HCT116 (cell line): ENCODE results near the gene SARS1.

Experiments
- CBX3 ChIP-seq: IDR thresholded peaks from 2 replicates; pipeline ENCODE4 v1.6.1; 2012; ENCODE audit warnings: low read depth
- CTCF ChIP-seq, 3 experiments: fragments of 200-600 bp in 1 of 3; sonication (generic) in 1 of 3; IDR thresholded peaks in 2 of 3; conservative IDR thresholded peaks in 1 of 3; 2 replicates each; pipeline ENCODE4 v1.5.1; 2012 to 2017; ENCODE audit warnings: low read depth in 2 of 3, low read length in 2 of 3, antibody characterized with exemption in 1 of 3, borderline replicate concordance in 1 of 3, control low read depth in 1 of 3, mild to moderate bottlenecking in 1 of 3, mixed read lengths in 1 of 3, mixed run types in 1 of 3, moderate library complexity in 1 of 3; ENCODE audit not compliant: insufficient read depth in 1 of 3
- ELF1 ChIP-seq: IDR thresholded peaks from 2 replicates; pipeline ENCODE4 v1.6.1; 2012; ENCODE audit warnings: low read depth, borderline replicate concordance
- EZH2phosphoT487 ChIP-seq: fragments of 200-600 bp; IDR thresholded peaks from 2 replicates; pipeline ENCODE4 v1.6.1; 2018; ENCODE audit warnings: antibody characterized with exemption, borderline replicate concordance
- FOSL1 ChIP-seq: IDR thresholded peaks from 2 replicates; pipeline ENCODE4 v1.6.1; 2012; ENCODE audit warnings: low read depth
- JUND ChIP-seq: IDR thresholded peaks from 2 replicates; pipeline ENCODE4 v1.6.1; 2012
- MAX ChIP-seq: IDR thresholded peaks from 2 replicates; pipeline ENCODE4 v1.6.1; 2012
- POLR2A ChIP-seq: IDR thresholded peaks from 2 replicates; pipeline ENCODE4 v1.7.0; 2011; ENCODE audit warnings: borderline replicate concordance; ENCODE audit not compliant: insufficient read depth, insufficient read length; ENCODE audit errors: extremely low read depth
- POLR2AphosphoS5 ChIP-seq: IDR thresholded peaks from 2 replicates; pipeline ENCODE4 v1.6.1; 2011; ENCODE audit warnings: mild to moderate bottlenecking, low read depth, low read length, moderate library complexity
- RAD21 ChIP-seq: IDR thresholded peaks from 2 replicates; pipeline ENCODE4 v1.6.1; 2012; ENCODE audit warnings: low read depth, mild to moderate bottlenecking
- REST ChIP-seq: IDR thresholded peaks from 2 replicates; pipeline ENCODE4 v1.6.1; 2012; ENCODE audit warnings: low read depth
- SIN3A ChIP-seq: IDR thresholded peaks from 2 replicates; pipeline ENCODE4 v1.6.1; 2012; ENCODE audit warnings: low read depth
- SP1 ChIP-seq: IDR thresholded peaks from 2 replicates; pipeline ENCODE4 v1.6.1; 2012; ENCODE audit warnings: low read depth
- SRF ChIP-seq: IDR thresholded peaks from 2 replicates; pipeline ENCODE4 v1.6.1; 2012; ENCODE audit warnings: low read depth

DNA sequence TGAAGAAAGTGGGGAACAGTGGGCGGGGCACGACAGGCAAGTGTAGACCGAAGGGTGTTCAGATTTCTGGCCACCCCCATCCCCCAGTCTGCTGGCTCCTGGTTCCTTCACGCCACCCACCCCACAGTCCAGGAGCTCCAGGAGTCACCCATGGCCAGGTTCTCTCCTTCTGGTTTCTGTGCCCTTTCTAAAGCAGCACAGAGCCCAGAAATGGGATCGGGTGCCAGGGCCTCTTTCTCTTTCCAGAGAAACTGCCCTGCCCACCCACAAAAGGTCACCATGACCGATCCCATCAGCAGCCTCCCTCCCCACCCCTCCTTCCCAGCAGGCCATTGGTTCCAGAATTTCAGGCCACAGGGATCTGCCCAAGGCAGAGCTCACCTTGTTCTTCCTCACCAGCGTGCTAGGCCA lies 32.4 kb downstream of the SARS1 start:
- TF ChIP-seq EZH2phosphoT487: no peak
- no peak for TF ChIP-seq CTCF (IDR thresholded peaks at IDR 0.05 in 2 of 3, conservative IDR thresholded peaks at IDR 0.05 in 1 of 3; ENCODE audit: borderline replicate concordance in 1 of 3, insufficient read depth in 1 of 3, low read depth in 2 of 3, low read length in 2 of 3)
- TF ChIP-seq POLR2A: no peak
- no peak for TF ChIP-seq REST
- TF ChIP-seq MAX: no peak
- TF ChIP-seq RAD21: no peak
- no peak for TF ChIP-seq SIN3A
- no peak for TF ChIP-seq SRF
- TF ChIP-seq ELF1: no peak
- no peak for TF ChIP-seq POLR2AphosphoS5
- TF ChIP-seq CBX3: no peak
- TF ChIP-seq SP1: no peak
- TF ChIP-seq JUND: no peak
- no peak for TF ChIP-seq FOSL1
